ENCODE data around the gene TMEM209.

TMEM209 gene

GRCh38 chr7:130207642-130208041 is 2.4 kb upstream of the TMEM209 start, which contains the start of gene SSMEM1:
TSS of gene SSMEM1 (plus strand) at chr7:130207860. CDS start at chr7:130207911, 51 bp downstream.
- Histone ChIP-seq H3K4me3 (ENCODE audit: low read length) (no peak within 1 kb of the TSS), H3K4me1 (ENCODE audit: control insufficient read depth, low read length) (peaks cover 16% of the 10 kb centered on the region), H3K36me3 (ENCODE audit: control insufficient read depth, low read length) (peaks cover 21% of the 10 kb centered on the region), H4K20me1 (ENCODE audit: control insufficient read depth, insufficient read depth, low read depth, low read length) (no peaks in the 10 kb centered on the region), H3K9me3 (ENCODE audit: control insufficient read depth, insufficient read depth, low read length) (no peaks in the 10 kb centered on the region), H3K9me2 (replicated peaks; ENCODE audit: control insufficient read depth, low read length) (no peaks in the 10 kb centered on the region), H3K27ac (ENCODE audit: low read depth, low read length) (no peak within 1 kb of the TSS), H3K79me2 (ENCODE audit: control insufficient read depth, low read length) (peaks cover 23% of the 10 kb centered on the region), H3K4me2 (ENCODE audit: low read length) (no peak within 1 kb of the TSS), H3K27me3 (ENCODE audit: control insufficient read depth, low read length) (no peaks in the 10 kb centered on the region), H3F3A (ENCODE audit: control insufficient read depth, insufficient read depth) (no peaks in the 10 kb centered on the region)
- TF ChIP-seq EZH2phosphoT487 (IDR thresholded peaks at IDR 0.05; ENCODE audit: borderline replicate concordance, low read length) (no peak), CTCF (IDR thresholded peaks at IDR 0.05; ENCODE audit: low read depth, low read length, poor library complexity, severe bottlenecking) (no peak)

- H3K36me3 ChIP-seq (ENCODE audit: control insufficient read depth, low read length) = peaks cover 27% of the 10 kb centered on the region
- H3K4me2 ChIP-seq (ENCODE audit: low read length) = no peak overlapping the region
- no peaks in the 10 kb centered on the region for H3F3A ChIP-seq (ENCODE audit: control insufficient read depth, insufficient read depth)
- H3K4me1 ChIP-seq (ENCODE audit: control insufficient read depth, low read length) = peaks cover 16% of the 10 kb centered on the region
- TF ChIP-seq CTCF (IDR thresholded peaks at IDR 0.05; ENCODE audit: low read depth, low read length, poor library complexity, severe bottlenecking) (no peak), EZH2phosphoT487 (IDR thresholded peaks at IDR 0.05; ENCODE audit: borderline replicate concordance, low read length) (no peak)
- no peaks in the 10 kb centered on the region for H4K20me1 ChIP-seq (ENCODE audit: control insufficient read depth, insufficient read depth, low read depth, low read length)
- H3K27me3 ChIP-seq (ENCODE audit: control insufficient read depth, low read length) = no peaks in the 10 kb centered on the region
- H3K4me3 ChIP-seq (ENCODE audit: low read length) = no peak overlapping the region
- no peaks in the 10 kb centered on the region for H3K9me3 ChIP-seq (ENCODE audit: control insufficient read depth, insufficient read depth, low read length)
- peaks cover 28% of the 10 kb centered on the region for H3K79me2 ChIP-seq (ENCODE audit: control insufficient read depth, low read length)
- no peak overlapping the region for H3K27ac ChIP-seq (ENCODE audit: low read depth, low read length)
- no peaks in the 10 kb centered on the region for H3K9me2 ChIP-seq (replicated peaks; ENCODE audit: control insufficient read depth, low read length)
Observed at GRCh38 chr7:130207033-130207432, 1.8 kb upstream of the TMEM209 start.

- TF ChIP-seq EZH2phosphoT487 (IDR thresholded peaks at IDR 0.05; ENCODE audit: borderline replicate concordance, low read length) = no peak
- TF ChIP-seq CTCF (IDR thresholded peaks at IDR 0.05; ENCODE audit: low read depth, low read length, poor library complexity, severe bottlenecking) = no peak
- H3K4me3 ChIP-seq (ENCODE audit: low read length) = no peak overlapping the region
- H3K27ac ChIP-seq (ENCODE audit: low read depth, low read length) = no peak overlapping the region
- H3K4me1 ChIP-seq (ENCODE audit: control insufficient read depth, low read length) = peaks cover 16% of the 10 kb centered on the region
- no peaks in the 10 kb centered on the region for H3K9me3 ChIP-seq (ENCODE audit: control insufficient read depth, insufficient read depth, low read length)
- H3F3A ChIP-seq (ENCODE audit: control insufficient read depth, insufficient read depth) = no peaks in the 10 kb centered on the region
- H3K79me2 ChIP-seq (ENCODE audit: control insufficient read depth, low read length) = peaks cover 38% of the 10 kb centered on the region
- H3K27me3 ChIP-seq (ENCODE audit: control insufficient read depth, low read length) = no peaks in the 10 kb centered on the region
- no peaks in the 10 kb centered on the region for H4K20me1 ChIP-seq (ENCODE audit: control insufficient read depth, insufficient read depth, low read depth, low read length)
- no peaks in the 10 kb centered on the region for H3K9me2 ChIP-seq (replicated peaks; ENCODE audit: control insufficient read depth, low read length)
- no peak overlapping the region for H3K4me2 ChIP-seq (ENCODE audit: low read length)
- H3K36me3 ChIP-seq (ENCODE audit: control insufficient read depth, low read length) = peaks cover 76% of the 10 kb centered on the region
Observed at GRCh38 chr7:130201796-130202195, 3.4 kb downstream of the TMEM209 start.
